ENCODE data around the gene PPP1R26.
"Not testable (repeated sequence)": the region's sequence is repeated elsewhere in the genome, so short reads cannot be mapped to it uniquely, and the experiment has no call there.

Gene PPP1R26

DNA sequence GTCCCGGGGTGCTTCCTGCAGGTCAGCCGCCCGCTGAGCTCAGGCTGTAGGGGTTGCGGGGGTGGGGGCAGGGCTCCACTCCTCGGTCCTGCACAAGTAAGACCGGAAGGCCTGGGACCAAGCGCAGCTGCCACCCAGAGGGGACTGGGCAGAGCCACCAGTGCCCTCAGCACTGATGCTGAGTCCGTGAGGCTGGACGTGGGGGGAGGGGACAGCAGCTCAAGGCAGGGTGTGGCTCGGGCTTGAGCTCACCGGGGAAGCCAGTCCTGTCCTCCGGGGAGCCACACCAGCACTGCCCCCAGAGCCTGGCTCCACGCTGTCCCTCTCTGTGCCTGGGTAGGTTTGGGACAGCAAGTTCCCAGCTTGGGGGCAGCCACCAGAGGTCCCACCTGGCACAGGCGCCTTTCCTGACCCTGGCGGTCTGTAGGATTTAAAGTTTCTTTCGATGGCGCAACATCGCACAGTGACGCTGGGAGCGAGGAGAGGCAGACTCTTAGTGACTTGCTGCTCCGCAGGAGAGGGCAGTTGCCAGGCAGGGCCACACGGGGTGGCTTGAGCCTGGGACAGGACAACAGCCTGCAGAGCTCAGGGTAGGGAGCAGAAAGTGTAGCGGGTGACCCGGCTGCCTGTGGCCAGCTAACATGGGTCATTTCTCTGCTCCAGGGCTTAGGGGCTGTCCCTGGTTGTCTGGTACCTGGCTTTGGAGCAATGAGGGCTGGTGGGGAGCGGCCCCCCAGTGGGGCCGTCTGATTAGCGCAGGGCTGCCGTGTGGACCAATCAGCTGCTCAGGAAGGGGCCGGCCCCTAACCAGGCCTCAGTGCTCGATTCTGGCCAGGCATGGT, 47.4 kb downstream of the PPP1R26 start:
- H3K4me3 ChIP-seq (replicated peaks in 1 of 2; ENCODE audit: low read depth in 2 of 2, low read length in 2 of 2), result no peak overlapping the region
- DNase-seq (ENCODE audit: low read depth in 2 of 2), result no peak
- TF ChIP-seq, protein P1, sequence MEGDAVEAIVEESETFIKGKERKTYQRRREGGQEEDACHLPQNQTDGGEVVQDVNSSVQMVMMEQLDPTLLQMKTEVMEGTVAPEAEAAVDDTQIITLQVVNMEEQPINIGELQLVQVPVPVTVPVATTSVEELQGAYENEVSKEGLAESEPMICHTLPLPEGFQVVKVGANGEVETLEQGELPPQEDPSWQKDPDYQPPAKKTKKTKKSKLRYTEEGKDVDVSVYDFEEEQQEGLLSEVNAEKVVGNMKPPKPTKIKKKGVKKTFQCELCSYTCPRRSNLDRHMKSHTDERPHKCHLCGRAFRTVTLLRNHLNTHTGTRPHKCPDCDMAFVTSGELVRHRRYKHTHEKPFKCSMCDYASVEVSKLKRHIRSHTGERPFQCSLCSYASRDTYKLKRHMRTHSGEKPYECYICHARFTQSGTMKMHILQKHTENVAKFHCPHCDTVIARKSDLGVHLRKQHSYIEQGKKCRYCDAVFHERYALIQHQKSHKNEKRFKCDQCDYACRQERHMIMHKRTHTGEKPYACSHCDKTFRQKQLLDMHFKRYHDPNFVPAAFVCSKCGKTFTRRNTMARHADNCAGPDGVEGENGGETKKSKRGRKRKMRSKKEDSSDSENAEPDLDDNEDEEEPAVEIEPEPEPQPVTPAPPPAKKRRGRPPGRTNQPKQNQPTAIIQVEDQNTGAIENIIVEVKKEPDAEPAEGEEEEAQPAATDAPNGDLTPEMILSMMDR (IDR thresholded peaks at IDR 0.05; ENCODE audit: low read depth, low read length), result no peak

DNA sequence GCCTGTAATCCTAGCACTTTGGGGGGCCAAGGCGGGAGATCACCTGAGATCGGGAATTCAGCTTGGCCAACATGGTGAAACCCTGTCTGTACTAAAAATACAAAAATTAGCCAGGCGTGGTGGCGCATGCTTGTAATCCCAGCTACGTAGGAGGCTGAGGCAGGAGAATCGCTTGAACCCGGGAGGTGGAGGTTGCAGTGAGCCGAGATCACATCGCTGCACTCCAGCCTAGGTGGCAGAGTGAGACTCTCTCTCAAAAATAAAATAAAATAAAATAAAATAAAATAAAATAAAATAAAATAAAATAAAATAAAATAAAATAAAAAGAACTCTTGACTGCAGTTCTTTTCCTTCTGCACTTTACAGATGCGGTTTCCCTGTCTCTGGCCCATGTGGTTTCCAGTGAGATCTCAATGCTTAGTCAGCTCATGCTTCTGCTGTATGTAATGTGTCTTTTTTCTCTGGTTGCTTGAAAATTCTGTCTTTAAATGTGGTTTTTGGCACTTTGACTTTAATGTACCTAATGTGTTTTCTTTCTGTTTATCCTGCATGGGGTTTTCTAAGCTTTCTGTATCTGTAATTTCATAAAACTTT, 49.4 kb downstream of the PPP1R26 start:
- DNase-seq (ENCODE audit: low read depth in 2 of 2); H3K4me3 ChIP-seq (replicated peaks in 1 of 2; ENCODE audit: low read depth in 2 of 2, low read length in 2 of 2): not testable (repeated sequence)

GRCh38 chr9:135530146-135530545, 50.6 kb downstream of the PPP1R26 start:
- TF ChIP-seq, protein P1 (IDR thresholded peaks at IDR 0.05; ENCODE audit: low read depth, low read length), result no peak
- DNase-seq (ENCODE audit: low read depth in 2 of 2), result no peak
- no peak overlapping the region for H3K4me3 ChIP-seq (replicated peaks in 1 of 2; ENCODE audit: low read depth in 2 of 2, low read length in 2 of 2)

DNA sequence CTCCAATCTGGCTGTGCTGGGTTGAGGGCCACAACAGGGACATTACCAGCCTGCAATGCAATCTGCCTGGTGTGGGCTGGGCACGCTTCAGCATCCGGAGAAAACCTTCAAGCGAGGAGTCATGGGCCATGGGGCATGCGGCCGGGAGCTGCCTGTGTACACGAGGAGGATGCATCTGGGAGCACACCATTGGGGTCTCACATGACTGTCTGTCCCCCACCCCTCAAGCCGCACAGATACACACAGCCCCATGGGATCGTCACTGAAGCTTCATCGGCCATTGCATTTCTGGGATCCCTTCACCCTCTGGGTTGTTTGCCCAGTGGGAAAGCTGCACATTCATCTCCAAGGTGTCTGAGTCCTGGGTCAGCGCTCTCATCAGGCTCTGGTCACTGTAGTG, 51.5 kb downstream of the PPP1R26 start:
- no peak overlapping the region for H3K4me3 ChIP-seq (replicated peaks in 1 of 2; ENCODE audit: low read depth in 2 of 2, low read length in 2 of 2)
- DNase-seq (ENCODE audit: low read depth in 2 of 2), result no peak
- TF ChIP-seq, protein P1 (IDR thresholded peaks at IDR 0.05; ENCODE audit: low read depth, low read length), result no peak

DNA sequence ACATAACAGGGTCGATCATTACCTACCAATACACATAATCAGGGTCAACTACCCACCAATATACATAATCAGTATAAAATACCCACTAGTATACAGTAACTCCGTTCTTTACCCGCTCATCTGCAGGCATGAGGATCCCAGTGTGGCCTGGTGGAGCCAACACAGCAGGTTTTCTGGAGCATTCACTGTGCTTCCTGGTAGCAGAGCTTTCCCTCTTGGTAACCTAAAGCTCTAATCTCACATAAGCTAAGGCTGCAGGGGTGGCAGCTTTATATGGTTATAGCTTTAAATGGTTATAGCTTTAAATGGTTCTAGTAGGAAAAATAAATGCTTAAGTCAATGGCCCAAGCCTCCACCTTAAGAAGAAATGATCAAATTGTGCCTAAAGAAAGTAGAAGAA, 53.5 kb downstream of the PPP1R26 start:
- no peak for DNase-seq (ENCODE audit: low read depth in 2 of 2)
- TF ChIP-seq, protein P1 (IDR thresholded peaks at IDR 0.05; ENCODE audit: low read depth, low read length), result no peak

DNA sequence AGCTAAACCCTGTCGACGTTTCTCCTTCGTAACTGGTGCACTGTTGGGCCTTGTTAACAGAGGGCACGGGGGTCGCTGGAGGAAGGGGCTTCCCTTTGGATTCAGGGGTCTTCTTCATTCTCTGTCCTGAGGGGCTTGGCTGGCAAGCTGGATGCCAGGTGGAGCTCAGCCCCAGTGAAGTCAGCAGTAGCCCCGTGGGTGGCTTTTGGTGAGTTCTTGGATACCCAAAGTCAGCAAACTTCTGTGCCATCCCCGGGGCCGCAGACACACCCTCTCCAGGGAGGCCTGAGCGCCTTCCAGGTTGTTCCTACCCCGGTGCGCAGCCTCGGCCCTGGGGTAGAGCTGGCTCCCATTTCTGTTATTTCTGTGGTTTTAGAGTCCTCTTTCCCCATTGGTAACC, 54.1 kb downstream of the PPP1R26 start:
- no peak overlapping the region for H3K4me3 ChIP-seq (replicated peaks in 1 of 2; ENCODE audit: low read depth in 2 of 2, low read length in 2 of 2)
- TF ChIP-seq, protein P1 (IDR thresholded peaks at IDR 0.05; ENCODE audit: low read depth, low read length), result no peak
- no peak for DNase-seq (ENCODE audit: low read depth in 2 of 2)

More for the DNA sequence above, 53.5 kb downstream of the PPP1R26 start:
- H3K4me3 ChIP-seq (replicated peaks in 1 of 2; ENCODE audit: low read depth in 2 of 2, low read length in 2 of 2), result no peak overlapping the region

- DNase-seq (ENCODE audit: low read depth in 2 of 2); H3K4me3 ChIP-seq (replicated peaks in 1 of 2; ENCODE audit: low read depth in 2 of 2, low read length in 2 of 2): not testable (repeated sequence)
Measured at GRCh38 chr9:135534192-135534711, 54.7 kb downstream of the PPP1R26 start.

DNA sequence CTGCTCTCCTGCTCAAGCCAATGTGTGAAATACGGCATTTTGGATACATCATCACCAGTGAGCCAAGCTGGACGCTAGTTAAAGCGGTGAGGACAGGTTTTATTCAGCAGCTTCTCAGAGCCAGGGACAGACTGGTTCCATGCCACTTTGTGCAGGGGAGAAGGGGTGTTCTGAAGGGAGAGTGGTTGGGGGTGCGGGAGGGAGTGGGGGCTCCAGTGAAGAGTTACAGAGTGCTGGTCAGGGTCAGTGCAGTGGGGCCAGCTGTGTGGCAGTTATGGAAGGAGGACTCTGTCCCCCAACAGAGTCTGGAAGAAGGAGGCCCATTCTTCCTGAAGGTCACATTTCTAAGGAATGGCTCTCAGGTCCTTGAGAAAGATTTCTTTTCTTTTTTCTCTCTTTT, 55.2 kb downstream of the PPP1R26 start:
- DNase-seq (ENCODE audit: low read depth in 2 of 2), result not testable (repeated sequence)

GRCh38 chr9:135535631-135536030, 56.0 kb downstream of the PPP1R26 start:
- not testable (repeated sequence) for DNase-seq (ENCODE audit: low read depth in 2 of 2); H3K4me3 ChIP-seq (replicated peaks in 1 of 2; ENCODE audit: low read depth in 2 of 2, low read length in 2 of 2)

More for the DNA sequence above, 55.2 kb downstream of the PPP1R26 start:
- H3K4me3 ChIP-seq (replicated peaks in 1 of 2; ENCODE audit: low read depth in 2 of 2, low read length in 2 of 2), result not testable (repeated sequence)

Data from cardiac fibroblast (primary cell).